Retina (tissue), 1 donor: ENCODE results near the gene TMEM41A.

ENCODE experiments used
- DNase-seq: peaks from one replicate; pipeline ENCODE4 v3.0.0-alpha.2; 2016

The TMEM41A gene

GRCh38 chr3:185498503-185499396 is at the start of gene TMEM41A:
TMEM41A (minus strand) TSS chr3:185499035; CDS start chr3:185498961, 74 bp downstream.
- DNase-seq, result peak; percentile 95

- no peak for DNase-seq
Measured at GRCh38 chr3:185540695-185541094, 41.9 kb upstream of the TMEM41A start.

GRCh38 chr3:185539934-185540333 is 41.1 kb upstream of the TMEM41A start:
- no peak for DNase-seq

- DNase-seq, result no peak
Measured at GRCh38 chr3:185537369-185537970, 38.6 kb upstream of the TMEM41A start.

- no peak for DNase-seq
Measured at GRCh38 chr3:185534511-185534910, 35.7 kb upstream of the TMEM41A start.

- DNase-seq, result no peak
Measured at GRCh38 chr3:185532901-185533300, 34.1 kb upstream of the TMEM41A start.

- no peak for DNase-seq
Measured at GRCh38 chr3:185530856-185531255, 32.0 kb upstream of the TMEM41A start.

- no peak for DNase-seq
Measured at GRCh38 chr3:185528532-185528931, 29.7 kb upstream of the TMEM41A start.

GRCh38 chr3:185527364-185527763 is 28.5 kb upstream of the TMEM41A start:
- DNase-seq, result no peak

- no peak for DNase-seq
Measured at GRCh38 chr3:185526349-185526951, 27.6 kb upstream of the TMEM41A start.

- DNase-seq, result no peak
Measured at GRCh38 chr3:185521349-185522138, 22.7 kb upstream of the TMEM41A start.

GRCh38 chr3:185519021-185519420 is 20.2 kb upstream of the TMEM41A start:
- DNase-seq, result no peak

GRCh38 chr3:185517387-185518130 is 18.7 kb upstream of the TMEM41A start:
- DNase-seq, result no peak

- no peak for DNase-seq
Measured at GRCh38 chr3:185511711-185512110, 12.9 kb upstream of the TMEM41A start.

- peak; percentile 85 for DNase-seq
Measured at GRCh38 chr3:185508335-185508991, 9.6 kb upstream of the TMEM41A start.

GRCh38 chr3:185507883-185508282 is 9.0 kb upstream of the TMEM41A start:
- no peak for DNase-seq

GRCh38 chr3:185504636-185505035 is 5.8 kb upstream of the TMEM41A start:
- no peak for DNase-seq

GRCh38 chr3:185503521-185503920 is 4.7 kb upstream of the TMEM41A start:
- no peak for DNase-seq

- DNase-seq, result no peak
Measured at GRCh38 chr3:185502987-185503386, 4.2 kb upstream of the TMEM41A start.

GRCh38 chr3:185490241-185490640 is 8.6 kb downstream of the TMEM41A start:
- DNase-seq, result no peak

GRCh38 chr3:185489462-185489861 is 9.4 kb downstream of the TMEM41A start:
- DNase-seq, result no peak

GRCh38 chr3:185488465-185488864 is 10.4 kb downstream of the TMEM41A start:
- DNase-seq, result no peak
